B cell (primary cell): Measurements from ENCODE around the gene ECI1. TPM values are rescaled to one million over a fixed set of nuclear protein-coding genes. Genes with fewer than 3 reads are reported as not detected.

ENCODE experiments used
- ATAC-seq: fragments of 200-7000 bp; cut with Tn5 transposase; one replicate; pipeline ENCODE4 v1.10.0; 2021; ENCODE audit warnings: low read depth, mild to moderate bottlenecking, moderate number of reproducible peaks, moderate library complexity
- CTCF ChIA-PET: fragments of 350-600 bp; sonication (Branson Sonifier 250); formaldehyde crosslinking; loops from one replicate; lab custom pipeline; 2021; ENCODE audit warnings: antibody characterized with exemption, inconsistent platforms; lab: Charles Lee
- POLR2A ChIA-PET: fragments of 350-600 bp; sonication (Branson Sonifier 250); formaldehyde crosslinking; loops from one replicate; lab custom pipeline; 2021; ENCODE audit warnings: antibody characterized with exemption; lab: Charles Lee
- DNase-seq: peaks from one replicate; pipeline ENCODE4 v3.0.0; 2013
- H2AFZ ChIP-seq: 2 replicates; pipeline ENCODE4 v1.6.1; 2012; ENCODE audit warnings: mild to moderate bottlenecking, low read depth, low read length; ENCODE audit not compliant: insufficient read depth, poor library complexity, severe bottlenecking
- H3K27ac ChIP-seq, 2 donors: 1 replicate in 1 of 2; 2 replicates in 1 of 2; pipeline ENCODE4 v1.5.1; 2012 to 2013; ENCODE audit warnings: low read length in 2 of 2, mild to moderate bottlenecking in 2 of 2, moderate library complexity in 1 of 2
- H3K27me3 ChIP-seq, 4 experiments: fragments of 200-600 bp in 1 of 4; sonication (generic) in 1 of 4; replicated peaks in 1 of 4; 1 replicate in 2 of 4; 2 replicates in 2 of 4; pipeline versions ENCODE4 v1.6.1 to v1.7.0; 2013 to 2016; ENCODE audit warnings: low read length in 3 of 4, mild to moderate bottlenecking in 2 of 4, mixed read lengths in 1 of 4, moderate library complexity in 1 of 4; ENCODE audit not compliant: insufficient read depth in 4 of 4, control insufficient read depth in 3 of 4; ENCODE audit errors: control extremely low read depth in 1 of 4
- H3K36me3 ChIP-seq, 2 experiments: replicated peaks in 1 of 2; 1 replicate in 1 of 2; 2 replicates in 1 of 2; pipeline versions ENCODE4 v1.6.1 to v1.7.1; 2013; ENCODE audit warnings: low read length in 1 of 2; ENCODE audit not compliant: insufficient read depth in 2 of 2, control insufficient read depth in 1 of 2; ENCODE audit errors: control extremely low read depth in 1 of 2, extremely low read depth in 1 of 2
- H3K4me1 ChIP-seq, 2 donors: fragments of 200-600 bp in 1 of 2; sonication (generic) in 1 of 2; 1 replicate in 1 of 2; 2 replicates in 1 of 2; pipeline versions ENCODE4 v1.5.1 to v1.6.1; 2013 to 2017; ENCODE audit warnings: low read length in 2 of 2; ENCODE audit not compliant: control insufficient read depth in 2 of 2, insufficient read depth in 2 of 2
- H3K4me2 ChIP-seq: replicated peaks from 2 replicates; pipeline ENCODE3; 2012; ENCODE audit warnings: mild to moderate bottlenecking, low read depth, low read length; ENCODE audit not compliant: poor library complexity, severe bottlenecking
- H3K4me3 ChIP-seq, 5 experiments: fragments of 200-600 bp in 1 of 5; sonication (generic) in 1 of 5; 1 replicate in 3 of 5; 2 replicates in 2 of 5; pipeline versions ENCODE4 v1.5.1 to v1.7.0; 2011 to 2016; ENCODE audit warnings: low read length in 4 of 5, mild to moderate bottlenecking in 4 of 5, low read depth in 2 of 5, control low read depth in 1 of 5, moderate library complexity in 1 of 5; ENCODE audit not compliant: insufficient read depth in 1 of 5; ENCODE audit errors: control extremely low read depth in 1 of 5, extremely low read depth in 1 of 5
- H3K79me2 ChIP-seq: fragments of 200-600 bp; sonication (generic); one replicate; pipeline ENCODE4 v1.6.0; 2016; ENCODE audit warnings: low read length; ENCODE audit not compliant: control insufficient read depth, insufficient read depth
- H3K9ac ChIP-seq: fragments of 200-600 bp; sonication (generic); 2 replicates; pipeline ENCODE4 v1.6.1; 2017; ENCODE audit warnings: mild to moderate bottlenecking, low read length, moderate library complexity
- H3K9me3 ChIP-seq, 3 donors: one replicate each; pipeline versions ENCODE4 v1.6.1 to v1.7.1; 2013; ENCODE audit warnings: low read length in 2 of 3; ENCODE audit not compliant: control insufficient read depth in 2 of 3, insufficient read depth in 1 of 3; ENCODE audit errors: control extremely low read depth in 1 of 3
- H4K20me1 ChIP-seq: 2 replicates; pipeline ENCODE4 v1.6.0; 2012; ENCODE audit warnings: mild to moderate bottlenecking, low read length; ENCODE audit not compliant: insufficient read depth, control insufficient read depth, poor library complexity, severe bottlenecking
- H3K27ac Mint-ChIP-seq: one replicate; pipeline ENCODE4 v1.8.0; 2021; ENCODE audit warnings: mixed read lengths
- H3K27me3 Mint-ChIP-seq: one replicate; pipeline ENCODE4 v1.8.0; 2021; ENCODE audit warnings: mixed read lengths
- H3K4me1 Mint-ChIP-seq: one replicate; pipeline ENCODE4 v1.8.0; 2021; ENCODE audit warnings: mixed read lengths
- H3K4me3 Mint-ChIP-seq: one replicate; pipeline ENCODE4 v1.8.0; 2021; ENCODE audit warnings: mixed read lengths
- H3K9me3 Mint-ChIP-seq: one replicate; pipeline ENCODE4 v1.8.0; 2022; ENCODE audit warnings: mixed read lengths; ENCODE audit not compliant: insufficient read depth
- CTCF ChIP-seq: fragments of 200-600 bp; IDR thresholded peaks from one replicate; pipeline ENCODE4 v1.8.0; 2022; ENCODE audit warnings: antibody characterized with exemption, mild to moderate bottlenecking
- EZH2 ChIP-seq: IDR thresholded peaks from 2 replicates; pipeline ENCODE4 v1.6.1; 2012; ENCODE audit warnings: borderline replicate concordance, low read depth, mild to moderate bottlenecking, moderate library complexity, low read length; ENCODE audit not compliant: insufficient read depth, poor library complexity, severe bottlenecking
- WGBS: methylation state at CpG from one replicate; pipeline ENCODE4 v1.1.5; 2013; ENCODE audit warnings: missing lambda C conversion rate; ENCODE audit not compliant: insufficient coverage; 5-methylcytosine and 5-hydroxymethylcytosine counted together
- intact Hi-C: fragments of 100-400 bp; cut with micrococcal nuclease; formaldehyde crosslinking; loops from one replicate; pipeline ENCODE4 v1.10.0; 2022
- polyA plus RNA-seq: library from polyadenylated mRNA; depleted of rRNA; stranded (reverse); fragments of >200 nt; gene quantifications from 2 replicates; pipeline ENCODE4 v1.2.3, GENCODE V29; 2012
- total RNA-seq, 2 donors: library from RNA; stranded (reverse); fragments of 120-200 nt in 1 of 2; gene quantifications; 1 replicate in 1 of 2; 2 replicates in 1 of 2; pipeline versions ENCODE4 v1.2.3 to v1.2.4, GENCODE V29; 2013 to 2022

The ECI1 gene
- total and polyA plus RNA-seq, 2 donors (not counting 1 experiment from before 2014, with no cell fraction given), result 34.3 to 38.4 TPM

DNA sequence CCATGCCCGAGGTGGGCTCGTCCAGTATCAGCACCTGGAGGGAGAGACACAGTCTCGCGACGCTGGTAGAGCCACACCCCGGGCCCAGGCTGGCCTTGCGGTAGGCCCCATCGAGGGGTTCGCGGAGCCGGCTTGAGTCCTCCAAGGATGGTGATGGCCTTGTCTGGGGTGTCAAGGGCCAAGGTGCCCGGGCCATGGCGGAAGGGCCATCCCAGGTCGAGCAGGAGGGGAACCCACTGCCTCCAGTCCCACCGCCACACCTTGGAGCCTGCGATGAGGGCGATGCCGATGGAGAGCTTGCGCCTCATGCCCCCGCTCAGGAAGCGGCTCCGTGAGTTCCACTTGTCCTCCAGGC lies 46.1 kb upstream of the ECI1 start:
- 95% methylated on average over 22 of the region's 22 CpGs for WGBS
- no peak for DNase-seq
- Histone ChIP-seq H3K36me3 (no peaks in the 10 kb centered on the region), H3K9me3 (no peaks in the 10 kb centered on the region), H3K27ac (no peak overlapping the region), H3K27me3 (no peaks in the 10 kb centered on the region), H3K79me2 (no peaks in the 10 kb centered on the region), H3K4me3 (no peak overlapping the region), H3K9ac (no peak overlapping the region), H3K4me1 (no peaks in the 10 kb centered on the region), H4K20me1 (no peaks in the 10 kb centered on the region), H3K4me2 (no peak overlapping the region), H2AFZ (no peak overlapping the region)
- H3K27ac Mint-ChIP-seq, result no peak overlapping the region
- no peaks in the 10 kb centered on the region for H3K4me1 Mint-ChIP-seq
- TF ChIP-seq EZH2 (no peak), CTCF (no peak)
- no peaks in the 10 kb centered on the region for H3K9me3 Mint-ChIP-seq
- H3K27me3 Mint-ChIP-seq, result no peaks in the 10 kb centered on the region
- ChIA-PET CTCF (no interaction called here), POLR2A (no interaction called here)
- ATAC-seq, result no peak
- H3K4me3 Mint-ChIP-seq, result no peak overlapping the region
- intact Hi-C loops, result no loop called here

DNA sequence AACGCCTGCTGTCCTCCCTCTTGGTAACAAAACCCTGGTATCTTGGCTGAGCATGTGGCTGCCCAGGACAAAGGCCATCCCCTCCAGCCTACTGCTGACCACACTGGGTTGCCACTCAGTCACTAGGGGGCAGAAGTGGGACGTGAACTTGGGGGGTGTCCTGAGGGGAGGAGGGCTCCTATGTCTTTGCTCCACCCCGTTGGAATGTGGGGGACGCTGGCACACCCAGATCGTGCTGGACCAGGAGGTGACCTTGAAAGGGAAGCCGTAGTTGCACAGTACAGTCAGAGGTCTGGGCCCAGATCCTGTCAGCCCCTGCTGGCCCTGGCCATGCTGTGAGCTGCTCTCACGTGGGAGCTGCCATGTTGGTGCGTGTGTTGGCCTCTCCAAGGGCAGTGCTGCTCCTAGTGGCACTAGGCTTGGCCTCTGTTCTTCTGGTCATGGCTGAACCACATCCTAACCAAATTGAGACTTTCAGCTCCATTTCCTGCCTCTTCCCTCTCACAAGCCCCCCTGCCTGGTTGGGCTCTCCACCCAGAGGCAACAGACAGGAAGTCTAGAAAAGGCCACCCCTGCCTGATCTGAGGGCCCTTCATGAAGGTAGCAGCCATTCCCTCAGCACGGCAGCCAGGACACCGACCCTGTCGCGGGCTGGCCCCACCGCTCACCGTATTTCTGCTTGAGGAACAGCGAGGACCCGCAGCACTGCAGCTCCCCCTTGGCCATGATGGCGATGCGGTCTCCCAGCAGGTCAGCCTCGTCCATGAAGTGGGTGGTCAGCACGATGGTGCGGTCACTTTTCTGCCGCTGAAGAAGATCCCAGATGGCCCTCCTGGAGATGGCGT lies 45.5 kb upstream of the ECI1 start:
- Histone ChIP-seq H3K79me2 (no peaks in the 10 kb centered on the region), H3K27ac (no peak overlapping the region), H3K9me3 (no peaks in the 10 kb centered on the region), H3K36me3 (no peaks in the 10 kb centered on the region), H3K4me3 (no peak overlapping the region), H3K4me1 (no peaks in the 10 kb centered on the region), H3K27me3 (no peaks in the 10 kb centered on the region), H3K9ac (no peak overlapping the region), H2AFZ (no peak overlapping the region), H4K20me1 (no peaks in the 10 kb centered on the region), H3K4me2 (no peak overlapping the region)
- ChIA-PET POLR2A (no interaction called here), CTCF (no interaction called here)
- TF ChIP-seq EZH2 (no peak), CTCF (no peak)
- intact Hi-C loops, result no loop called here
- H3K27ac Mint-ChIP-seq, result no peak overlapping the region
- no peak overlapping the region for H3K4me3 Mint-ChIP-seq
- no peaks in the 10 kb centered on the region for H3K27me3 Mint-ChIP-seq
- H3K4me1 Mint-ChIP-seq, result no peaks in the 10 kb centered on the region
- WGBS, result 90% methylated on average over 22 of the region's 23 CpGs
- H3K9me3 Mint-ChIP-seq, result no peaks in the 10 kb centered on the region
- ATAC-seq (no peak), DNase-seq (no peak)
